H1 (cell line): Measurements from ENCODE around the gene ADAM20. TPM values are rescaled to one million over a fixed set of nuclear protein-coding genes. Genes with fewer than 3 reads are reported as not detected.

Experiments
- CTCF ChIA-PET: fragments of 300-600 bp; sonication (Branson Sonifier 250); formaldehyde crosslinking; loops from one replicate; lab custom pipeline; 2021; ENCODE audit not compliant: partially characterized antibody; lab: Charles Lee
- POLR2A ChIA-PET: fragments of 300-600 bp; sonication (Branson Sonifier 250); formaldehyde crosslinking; loops from one replicate; lab custom pipeline; 2021; ENCODE audit warnings: inconsistent platforms; ENCODE audit not compliant: partially characterized antibody; lab: Charles Lee
- DNase-seq, 2 experiments: peaks; one replicate each; pipeline versions ENCODE4 v3.0.0 to v3.0.0-alpha.2; 2010 to 2022; ENCODE audit warnings: low spot score in 2 of 2, low read depth in 1 of 2, mixed read lengths in 1 of 2
- FAIRE-seq: peaks from 2 replicates; lab custom pipeline; 2011; peaks lifted over from hg19 to GRCh38; lab: Jason Lieb, UNC
- H2AFZ ChIP-seq: 2 replicates; pipeline ENCODE4 v1.8.1; 2012; ENCODE audit warnings: low read length, inconsistent platforms
- H2AK5ac ChIP-seq: 2 replicates; pipeline ENCODE4 v1.6.1; 2013; ENCODE audit warnings: low read depth, low read length
- H2BK120ac ChIP-seq: replicated peaks from 2 replicates; pipeline ENCODE3; 2013; ENCODE audit warnings: low read depth, low read length, inconsistent platforms
- H2BK12ac ChIP-seq: 2 replicates; pipeline ENCODE4 v1.6.1; 2013; ENCODE audit warnings: low read depth, low read length
- H2BK15ac ChIP-seq: 2 replicates; pipeline ENCODE4 v1.6.1; 2013; ENCODE audit warnings: low read length
- H2BK20ac ChIP-seq: 2 replicates; pipeline ENCODE4 v1.6.1; 2013; ENCODE audit warnings: low read length
- H2BK5ac ChIP-seq: 2 replicates; pipeline ENCODE4 v1.6.1; 2013; ENCODE audit warnings: low read depth, low read length
- H3K14ac ChIP-seq: 2 replicates; pipeline ENCODE4 v1.6.1; 2013; ENCODE audit warnings: inconsistent platforms; ENCODE audit not compliant: insufficient read length
- H3K18ac ChIP-seq: 2 replicates; pipeline ENCODE4 v1.6.1; 2013; ENCODE audit warnings: low read length; ENCODE audit errors: extremely low read depth
- H3K23ac ChIP-seq: 2 replicates; pipeline ENCODE4 v1.6.1; 2013; ENCODE audit warnings: inconsistent platforms; ENCODE audit not compliant: insufficient read length
- H3K23me2 ChIP-seq: 2 replicates; pipeline ENCODE4 v1.6.1; 2013; ENCODE audit warnings: low read depth, low read length
- H3K27ac ChIP-seq: 2 replicates; pipeline ENCODE4 v1.6.1; 2011; ENCODE audit warnings: low read depth, low read length, inconsistent platforms
- H3K27me3 ChIP-seq, 4 experiments: replicated peaks in 1 of 4; 1 replicate in 1 of 4; 2 replicates in 3 of 4; pipeline versions ENCODE4 v1.6.1 to v1.8.1; 2011 to 2013; ENCODE audit warnings: low read length in 3 of 4, mild to moderate bottlenecking in 3 of 4, inconsistent platforms in 2 of 4, mixed read lengths in 2 of 4, moderate library complexity in 1 of 4; ENCODE audit not compliant: control insufficient read depth in 3 of 4, insufficient read depth in 3 of 4; ENCODE audit errors: extremely low read depth in 1 of 4
- H3K36me3 ChIP-seq, 4 experiments: 2 replicates each; pipeline versions ENCODE4 v1.6.1 to v1.8.1; 2011 to 2013; ENCODE audit warnings: mild to moderate bottlenecking in 4 of 4, low read length in 3 of 4, moderate library complexity in 2 of 4, control low read depth in 1 of 4, inconsistent platforms in 1 of 4; ENCODE audit not compliant: insufficient read depth in 4 of 4, control insufficient read depth in 2 of 4
- H3K4ac ChIP-seq: replicated peaks from 2 replicates; pipeline ENCODE3; 2013; ENCODE audit warnings: low read length, low read depth, mixed read lengths, inconsistent platforms; ENCODE audit not compliant: insufficient read length
- H3K4me1 ChIP-seq, 4 experiments: replicated peaks in 1 of 4; 1 replicate in 1 of 4; 2 replicates in 3 of 4; pipeline versions ENCODE4 v1.6.1 to v1.8.1; 2011 to 2013; ENCODE audit warnings: low read length in 3 of 4, inconsistent platforms in 2 of 4, mixed read lengths in 1 of 4; ENCODE audit not compliant: insufficient read depth in 4 of 4, control insufficient read depth in 3 of 4
- H3K4me2 ChIP-seq, 2 experiments: 2 replicates each; pipeline versions ENCODE4 v1.6.1 to v1.8.1; 2011 to 2013; ENCODE audit warnings: low read depth in 2 of 2, low read length in 2 of 2, control low read depth in 1 of 2, inconsistent platforms in 1 of 2, mild to moderate bottlenecking in 1 of 2; ENCODE audit not compliant: insufficient read depth in 1 of 2
- H3K4me3 ChIP-seq, 4 experiments: fragments of 200-600, 300-600 bp in 1 of 4; sonication (generic), shearing (Covaris generic), sonication (Bioruptor Twin) in 1 of 4; 2 replicates each; pipeline versions ENCODE4 v1.5.1 to v1.8.1; 2011 to 2016; ENCODE audit warnings: low read length in 4 of 4, low read depth in 3 of 4, control low read depth in 2 of 4, inconsistent platforms in 2 of 4, mild to moderate bottlenecking in 2 of 4, mixed read lengths in 1 of 4, moderate library complexity in 1 of 4; ENCODE audit not compliant: insufficient read depth in 2 of 4; ENCODE audit errors: extremely low read depth in 1 of 4
- H3K56ac ChIP-seq: replicated peaks from 2 replicates; pipeline ENCODE3; 2013; ENCODE audit warnings: low read depth, mild to moderate bottlenecking, mixed read lengths, low read length, inconsistent platforms; ENCODE audit not compliant: insufficient read length
- H3K79me1 ChIP-seq: 2 replicates; pipeline ENCODE4 v1.6.1; 2013; ENCODE audit warnings: low read depth, low read length, control low read depth
- H3K79me2 ChIP-seq, 2 experiments: 2 replicates each; pipeline versions ENCODE4 v1.6.1 to v1.8.1; 2012 to 2013; ENCODE audit warnings: low read length in 2 of 2, mild to moderate bottlenecking in 2 of 2, inconsistent platforms in 1 of 2; ENCODE audit not compliant: insufficient read depth in 2 of 2, control insufficient read depth in 1 of 2
- H3K9ac ChIP-seq, 4 experiments: replicated peaks in 1 of 4; 1 replicate in 1 of 4; 2 replicates in 3 of 4; pipeline versions ENCODE4 v1.6.1 to v1.8.1; 2011 to 2013; ENCODE audit warnings: low read depth in 3 of 4, low read length in 3 of 4, control low read depth in 2 of 4, mild to moderate bottlenecking in 2 of 4, moderate library complexity in 2 of 4, inconsistent platforms in 1 of 4; ENCODE audit errors: extremely low read depth in 1 of 4
- H3K9me3 ChIP-seq, 2 experiments: 2 replicates each; pipeline versions ENCODE4 v1.6.1 to v1.8.1; 2012 to 2013; ENCODE audit warnings: mild to moderate bottlenecking in 2 of 2, moderate library complexity in 2 of 2, control low read depth in 1 of 2, inconsistent platforms in 1 of 2, low read depth in 1 of 2, low read length in 1 of 2, mixed read lengths in 1 of 2; ENCODE audit not compliant: insufficient read depth in 2 of 2
- H4K20me1 ChIP-seq, 2 experiments: replicated peaks in 1 of 2; 2 replicates each; pipeline versions ENCODE3 to v1.8.1; 2011 to 2013; ENCODE audit warnings: inconsistent platforms in 2 of 2, low read length in 2 of 2, mild to moderate bottlenecking in 1 of 2; ENCODE audit not compliant: insufficient read depth in 2 of 2, control insufficient read depth in 1 of 2
- H4K5ac ChIP-seq: 2 replicates; pipeline ENCODE4 v1.6.1; 2013; ENCODE audit warnings: low read length, low read depth, mixed read lengths, inconsistent platforms; ENCODE audit not compliant: insufficient read length
- H4K8ac ChIP-seq: 2 replicates; pipeline ENCODE4 v1.8.0; 2013; ENCODE audit warnings: mild to moderate bottlenecking, moderate library complexity, low read length, inconsistent platforms; ENCODE audit not compliant: insufficient read depth; ENCODE audit errors: extremely low read depth
- H4K91ac ChIP-seq: replicated peaks from 2 replicates; pipeline ENCODE3; 2013; ENCODE audit warnings: low read length, mixed read lengths, inconsistent platforms; ENCODE audit not compliant: insufficient read length
- CHD1 ChIP-seq: IDR thresholded peaks from 2 replicates; pipeline ENCODE4 v1.6.1; 2012; ENCODE audit warnings: low read depth, low read length, improper control_type of control experiment
- KDM1A ChIP-seq: fragments of 200-600, 300-600 bp; sonication (generic); IDR thresholded peaks from 2 replicates; pipeline ENCODE4 v1.7.1; 2016; ENCODE audit warnings: mild to moderate bottlenecking, low read length, borderline replicate concordance
- WGBS, 2 experiments: shearing (Covaris generic) in 1 of 2; methylation state at CpG; one replicate each; pipeline versions ENCODE4 v1.1.6 to v1.1.7; 2013 to 2015; ENCODE audit warnings: low lambda C conversion rate in 2 of 2, mixed read lengths in 2 of 2, inconsistent platforms in 1 of 2, low coverage in 1 of 2, missing lambda C conversion rate in 1 of 2; ENCODE audit not compliant: insufficient replicate concordance in 2 of 2, insufficient coverage in 1 of 2, insufficient read length in 1 of 2; ENCODE audit errors: extremely low coverage in 1 of 2, missing lambda C conversion rate in 1 of 2; 5-methylcytosine and 5-hydroxymethylcytosine counted together
- polyA plus RNA-seq, 7 experiments: library from polyadenylated mRNA; depleted of rRNA in 3 of 7; stranded (reverse) in 5 of 7; unstranded in 2 of 7; fragments of >200 nt in 5 of 7; fragments of 200-250 nt in 2 of 7; gene quantifications; 1 replicate in 5 of 7; 2 replicates in 1 of 7; 4 replicates in 1 of 7; pipeline versions ENCODE4 v1.2.1 to v1.2.3, GENCODE V29; 2011 to 2013; ENCODE audit warnings: missing spikeins in 2 of 7, mixed read lengths in 2 of 7
- total RNA-seq: library from RNA; stranded (reverse); fragmentation: NEBNext Ultra II Directional; extraction: Animal tissue kit (Norgen Biotek cat#: 25700); gene quantifications from 2 replicates; pipeline ENCODE4 v1.2.1, GENCODE V29; 2021

Gene ADAM20
- total and polyA plus RNA-seq, 2 of the 8 experiments (the other 6 are each of a cell fraction or from before 2014, with no cell fraction given): 0.11 to 0.26 TPM

DNA sequence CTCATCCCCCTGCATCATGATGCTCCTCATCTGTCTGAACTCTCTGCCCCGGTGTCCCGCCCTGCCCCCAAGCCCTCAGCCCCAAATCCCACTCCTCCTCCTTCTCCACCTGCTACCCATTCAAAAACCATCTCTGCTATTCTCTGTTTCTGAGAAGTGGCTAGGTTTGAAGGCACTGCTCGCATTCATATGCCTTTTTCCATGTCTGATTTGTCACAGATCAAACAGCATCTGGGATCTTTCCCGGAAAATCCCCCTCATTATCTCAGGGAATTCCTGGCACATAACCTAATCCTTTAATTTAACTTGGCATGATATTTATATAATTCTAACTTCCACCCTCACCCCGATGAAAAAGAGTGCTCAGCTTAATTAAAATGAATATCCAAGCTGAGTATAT lies 3.3 kb upstream of the ADAM20 start:
- H4K5ac ChIP-seq: no peak overlapping the region
- H3K79me1 ChIP-seq: no peaks in the 10 kb centered on the region
- no peak overlapping the region for H4K8ac ChIP-seq
- no peak overlapping the region for H3K18ac ChIP-seq
- peaks cover 6 to 7% of the 10 kb centered on the region in 2 experiments; a peak in 3 of 4 replicates for H3K9me3 ChIP-seq
- H2BK12ac ChIP-seq: no peak overlapping the region
- no peak overlapping the region for H3K56ac ChIP-seq
- FAIRE-seq (no peak), DNase-seq (no peak)
- no peak overlapping the region for H3K4me3 ChIP-seq
- H3K4me2 ChIP-seq: no peak overlapping the region
- H2AK5ac ChIP-seq: no peak overlapping the region
- H3K23ac ChIP-seq: no peak overlapping the region
- no peak overlapping the region for H3K14ac ChIP-seq
- H4K91ac ChIP-seq: no peak overlapping the region
- no peak overlapping the region for H3K4ac ChIP-seq
- no peak overlapping the region for H2BK20ac ChIP-seq
- no peaks in the 10 kb centered on the region for H3K27me3 ChIP-seq
- no peaks in the 10 kb centered on the region for H3K4me1 ChIP-seq
- H3K9ac ChIP-seq: no peak overlapping the region
- no peak overlapping the region for H2BK120ac ChIP-seq
- no peak overlapping the region for H2AFZ ChIP-seq
- CTCF ChIA-PET: interaction anchor here (0.6 to 2.1 kb wide), 2 partner anchors 29 to 422 kb away, joined by 3 to 6 read pairs; no protein-coding TSS in a partner anchor
- WGBS, 2 experiments: 99% methylated on average over 5 of the region's 5 CpGs; no CpG with 5 or more reads in 1 of the 2 experiments
- no peaks in the 10 kb centered on the region; a peak in 1 of 8 replicates for H3K36me3 ChIP-seq
- POLR2A ChIA-PET: no interaction called here
- H3K27ac ChIP-seq: no peak overlapping the region
- no peak overlapping the region for H2BK5ac ChIP-seq
- no peaks in the 10 kb centered on the region for H3K23me2 ChIP-seq
- no peak for TF ChIP-seq KDM1A
- TF ChIP-seq CHD1: no peak
- H3K79me2 ChIP-seq: no peaks in the 10 kb centered on the region
- H2BK15ac ChIP-seq: no peak overlapping the region
- H4K20me1 ChIP-seq: no peaks in the 10 kb centered on the region
